Naive thymus-derived CD8-positive, alpha-beta T cell (primary cell): ENCODE data around the gene RNF150. TPM values are rescaled to one million over a fixed set of nuclear protein-coding genes. Genes with fewer than 3 reads are reported as not detected.

Experiments used
- ATAC-seq, 2 donors: fragments of 150-1000 bp; cut with Tn5 transposase in 1 of 2; sonication (Bioruptor Pico), chemical (Tn5 transposase) in 1 of 2; 1 replicate in 1 of 2; 2 replicates in 1 of 2; pipeline ENCODE4 v1.10.0; 2021; ENCODE audit warnings: mild to moderate bottlenecking in 2 of 2, moderate library complexity in 2 of 2
- POLR2A ChIA-PET: fragments of 350-600 bp; sonication (Branson Sonifier 250); formaldehyde crosslinking; loops from one replicate; lab custom pipeline; 2021; ENCODE audit warnings: antibody characterized with exemption; lab: Charles Lee
- DNase-seq, 10 donors: peaks; one replicate each; pipeline versions ENCODE4 v3.0.0 to v3.0.0-alpha.2; 2020 to 2022
- H3K27ac Mint-ChIP-seq, 10 donors: one replicate each; pipeline ENCODE4 v1.8.0; 2020 to 2022; ENCODE audit warnings: mild to moderate bottlenecking in 10 of 10, mixed read lengths in 10 of 10, moderate library complexity in 4 of 10, inconsistent platforms in 1 of 10
- H3K27me3 Mint-ChIP-seq, 5 donors: one replicate each; pipeline ENCODE4 v1.8.0; 2021 to 2022; ENCODE audit warnings: mixed read lengths in 5 of 5
- H3K36me3 Mint-ChIP-seq, 3 donors: one replicate each; pipeline ENCODE4 v1.8.0; 2020 to 2022; ENCODE audit warnings: mixed read lengths in 3 of 3, mild to moderate bottlenecking in 2 of 3, inconsistent platforms in 1 of 3
- H3K4me1 Mint-ChIP-seq, 4 donors: one replicate each; pipeline ENCODE4 v1.8.0; 2021 to 2022; ENCODE audit warnings: mixed read lengths in 4 of 4
- H3K4me3 Mint-ChIP-seq, 10 donors: one replicate each; pipeline ENCODE4 v1.8.0; 2020 to 2022; ENCODE audit warnings: mild to moderate bottlenecking in 10 of 10, mixed read lengths in 10 of 10, moderate library complexity in 6 of 10, inconsistent platforms in 1 of 10
- H3K9me3 Mint-ChIP-seq, 9 donors: one replicate each; pipeline ENCODE4 v1.8.0; 2020 to 2022; ENCODE audit warnings: mixed read lengths in 9 of 9, mild to moderate bottlenecking in 3 of 9, inconsistent platforms in 1 of 9, moderate library complexity in 1 of 9
- polyA plus RNA-seq, 3 donors: library from polyadenylated mRNA; unstranded; fragments of 300-500 nt; fragmentation: Illumina TruSeq; gene quantifications; one replicate each; pipeline ENCODE4 v1.2.3, GENCODE V29; 2021
- total RNA-seq, 8 experiments: library from RNA in 2 of 8; stranded (reverse) in 2 of 8; gene quantifications; one replicate each; pipeline ENCODE4 v1.2.3 and lab custom pipeline; 2021 to 2026

Gene RNF150
- total and polyA plus RNA-seq, 5 experiments from 2014 or later = not detected

DNA sequence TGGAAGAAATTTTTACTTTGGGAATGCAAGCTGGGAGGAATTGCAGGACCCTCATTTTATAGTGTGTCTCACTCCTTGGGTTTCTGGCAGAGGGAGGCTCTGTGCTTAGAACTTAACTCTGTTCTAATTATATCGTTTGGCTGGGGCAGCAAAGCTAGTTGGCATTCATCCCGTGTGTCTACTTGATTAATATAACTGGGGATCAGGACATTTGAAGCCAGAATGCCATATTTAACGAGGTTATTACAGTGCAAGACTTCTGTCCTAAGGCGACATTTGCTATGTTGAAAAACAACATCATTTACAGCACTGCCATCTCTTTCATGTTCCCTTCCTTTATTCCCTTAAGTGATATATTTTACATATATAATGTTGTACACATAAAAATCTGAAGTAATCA, 198.0 kb downstream of the RNF150 start:
- Mint-ChIP-seq H3K36me3 (no peaks in the 10 kb centered on the region), H3K27ac (no peak overlapping the region), H3K4me3 (no peak overlapping the region), H3K9me3 (no peaks in the 10 kb centered on the region), H3K27me3 (peaks cover 0 to 10% (median 6%) of the 10 kb centered on the region in 5 donors), H3K4me1 (no peaks in the 10 kb centered on the region)
- POLR2A ChIA-PET = no interaction called here
- ATAC-seq (no peak), DNase-seq (no peak)

DNA sequence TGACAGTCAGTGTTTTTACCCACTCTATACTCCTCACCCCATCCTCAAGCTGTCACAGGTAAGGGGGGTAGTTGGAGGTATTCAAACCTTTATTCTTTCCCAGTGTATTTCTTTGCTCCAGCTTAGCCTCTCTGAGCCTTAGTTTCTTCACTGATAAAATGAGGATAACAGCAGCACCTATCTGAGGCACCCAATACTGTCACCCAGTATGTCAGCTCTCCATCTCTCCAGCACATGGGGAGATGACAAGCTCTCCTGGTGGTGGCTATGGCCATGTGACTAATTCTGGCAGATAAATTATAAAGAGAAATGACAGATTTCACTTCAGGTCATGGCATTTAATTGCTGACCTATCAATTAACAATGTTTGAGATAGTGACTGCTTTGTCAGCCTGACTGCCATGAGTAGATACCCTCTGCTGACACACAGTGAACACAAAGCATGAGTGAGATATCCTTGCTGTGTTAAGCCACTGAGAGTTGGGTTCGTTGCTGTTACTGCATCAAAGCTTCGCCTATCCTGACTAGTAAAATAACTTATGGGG, 200.7 kb downstream of the RNF150 start:
- Mint-ChIP-seq H3K36me3 (no peaks in the 10 kb centered on the region), H3K27ac (no peak overlapping the region), H3K27me3 (peaks cover 2 to 12% (median 7%) of the 10 kb centered on the region in 5 donors), H3K9me3 (no peaks in the 10 kb centered on the region), H3K4me1 (no peaks in the 10 kb centered on the region), H3K4me3 (no peak overlapping the region)
- DNase-seq = no peak
- no peak for ATAC-seq
- POLR2A ChIA-PET = no interaction called here

DNA sequence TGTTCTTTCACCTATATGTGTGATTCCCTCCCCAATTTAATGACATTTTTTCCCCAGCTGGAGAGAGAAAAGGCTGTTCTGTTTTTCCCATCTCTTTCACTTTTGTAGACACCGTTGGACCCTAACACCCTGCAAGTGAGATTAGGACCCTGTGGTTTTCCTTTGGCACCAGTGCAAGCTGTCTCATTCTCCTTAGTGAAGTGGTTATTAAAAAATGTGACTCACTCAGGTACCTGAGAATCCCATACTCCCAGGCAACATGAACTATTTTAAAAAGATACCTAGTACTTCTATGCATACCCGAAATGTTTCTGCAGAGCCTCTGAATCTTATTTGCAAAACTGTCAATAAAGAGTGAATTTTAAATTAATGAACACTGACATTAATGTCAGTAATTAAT, 201.4 kb downstream of the RNF150 start:
- POLR2A ChIA-PET = no interaction called here
- Mint-ChIP-seq H3K36me3 (no peaks in the 10 kb centered on the region), H3K27ac (no peak overlapping the region), H3K4me1 (no peaks in the 10 kb centered on the region), H3K4me3 (no peak overlapping the region), H3K27me3 (peaks cover 2 to 12% (median 7%) of the 10 kb centered on the region in 5 donors), H3K9me3 (no peaks in the 10 kb centered on the region)
- no peak for DNase-seq
- no peak for ATAC-seq

DNA sequence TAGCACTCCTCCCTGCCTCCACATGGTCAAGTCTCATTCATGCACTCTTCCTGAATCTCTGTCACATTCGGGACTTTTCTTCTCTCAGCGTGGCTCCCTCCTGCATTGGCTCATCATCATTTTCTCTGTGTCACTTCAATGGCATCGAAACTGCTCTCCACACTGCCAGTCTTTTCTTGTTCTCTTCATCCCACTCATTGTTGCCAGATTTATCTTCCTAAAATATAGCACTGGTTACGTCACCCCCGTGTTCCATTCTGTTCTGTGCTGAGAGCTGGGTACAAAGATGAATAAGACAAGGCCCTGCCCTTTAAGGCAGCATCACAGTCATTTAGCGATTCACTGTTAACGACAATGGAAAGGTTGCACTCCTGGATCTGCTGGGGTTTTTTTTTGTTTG, 202.7 kb downstream of the RNF150 start:
- POLR2A ChIA-PET = no interaction called here

DNA sequence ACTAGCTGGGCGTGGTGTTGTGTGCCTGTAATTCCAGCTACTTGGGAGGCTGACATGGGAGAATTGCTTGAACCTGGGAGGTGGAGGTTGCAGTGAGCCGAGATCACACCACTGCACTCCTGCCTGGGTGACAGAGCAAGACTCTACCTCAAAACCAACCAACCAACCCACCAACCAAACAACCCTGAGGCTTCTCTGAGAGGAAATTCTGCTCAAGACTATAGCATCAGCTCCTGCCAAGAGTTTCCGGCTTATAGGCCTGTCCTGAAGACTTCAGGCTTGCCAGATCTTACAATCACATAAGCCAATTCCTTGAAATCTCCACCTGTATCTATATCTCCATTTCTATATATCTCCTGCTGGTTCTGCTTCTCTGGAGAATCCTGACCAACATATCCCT, 203.3 kb downstream of the RNF150 start:
- no peak for DNase-seq
- H3K27me3 Mint-ChIP-seq = peaks cover 2 to 12% (median 7%) of the 10 kb centered on the region in 5 donors
- no peaks in the 10 kb centered on the region for H3K9me3 Mint-ChIP-seq
- POLR2A ChIA-PET = no interaction called here
- no peak for ATAC-seq
- no peaks in the 10 kb centered on the region for H3K36me3 Mint-ChIP-seq
- H3K4me3 Mint-ChIP-seq = no peak overlapping the region
- H3K27ac Mint-ChIP-seq = no peak overlapping the region
- no peaks in the 10 kb centered on the region for H3K4me1 Mint-ChIP-seq

More for the DNA sequence above, 202.7 kb downstream of the RNF150 start:
- no peaks in the 10 kb centered on the region for H3K36me3 Mint-ChIP-seq
- H3K4me3 Mint-ChIP-seq = no peak overlapping the region
- H3K4me1 Mint-ChIP-seq = no peaks in the 10 kb centered on the region
- no peaks in the 10 kb centered on the region for H3K9me3 Mint-ChIP-seq
- H3K27ac Mint-ChIP-seq = no peak overlapping the region
- DNase-seq = no peak
- ATAC-seq = no peak
- peaks cover 2 to 12% (median 7%) of the 10 kb centered on the region in 5 donors for H3K27me3 Mint-ChIP-seq

DNA sequence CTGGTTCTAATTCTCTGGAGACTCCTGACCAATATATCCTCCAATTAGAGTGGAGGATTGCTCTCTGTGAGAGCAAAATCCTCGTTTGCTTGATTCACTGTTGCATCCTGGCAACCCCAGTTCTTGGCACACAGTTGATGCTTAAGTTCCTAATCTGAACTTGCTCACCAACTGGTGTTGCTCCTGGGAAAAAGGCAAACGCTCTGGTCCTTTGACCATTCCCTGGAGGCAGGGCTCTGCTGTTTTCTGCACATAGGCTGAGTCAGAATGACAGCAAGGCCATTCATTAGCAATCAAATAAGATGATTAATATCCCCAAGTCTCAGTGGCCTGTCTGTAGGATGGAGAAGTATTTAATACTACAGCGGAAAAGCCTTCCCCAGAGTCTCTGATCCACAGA, 204.4 kb downstream of the RNF150 start:
- Mint-ChIP-seq H3K4me1 (no peaks in the 10 kb centered on the region), H3K4me3 (no peak overlapping the region), H3K27ac (no peak overlapping the region), H3K36me3 (no peaks in the 10 kb centered on the region), H3K27me3 (peaks cover 2 to 12% (median 6%) of the 10 kb centered on the region in 5 donors), H3K9me3 (no peaks in the 10 kb centered on the region)
- DNase-seq (no peak), ATAC-seq (no peak)
- POLR2A ChIA-PET = no interaction called here

DNA sequence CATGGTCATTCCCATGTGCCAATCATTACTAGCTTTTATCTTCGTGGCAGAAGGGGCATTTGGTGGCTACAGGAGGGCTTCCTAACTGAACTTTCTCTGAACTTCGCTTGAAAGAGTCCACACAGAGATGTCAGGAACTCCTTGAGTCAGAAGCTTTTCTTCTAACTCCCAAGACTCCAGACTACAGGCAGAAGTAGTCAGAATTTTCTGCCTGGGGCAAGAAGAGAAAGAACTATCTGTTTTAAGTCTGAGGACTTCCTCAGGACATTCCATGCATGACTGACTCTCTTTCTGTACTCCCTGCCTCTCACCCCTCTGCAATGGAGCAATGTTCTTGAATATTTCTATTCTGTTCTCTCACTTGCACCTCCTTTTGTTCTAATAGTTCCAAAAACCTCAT, 206.6 kb downstream of the RNF150 start:
- Mint-ChIP-seq H3K27ac (no peak overlapping the region), H3K9me3 (no peaks in the 10 kb centered on the region), H3K27me3 (peaks cover 2 to 11% (median 6%) of the 10 kb centered on the region in 5 donors), H3K4me3 (no peak overlapping the region), H3K4me1 (no peaks in the 10 kb centered on the region), H3K36me3 (no peaks in the 10 kb centered on the region)
- no peak for ATAC-seq
- no peak for DNase-seq
- POLR2A ChIA-PET = no interaction called here

DNA sequence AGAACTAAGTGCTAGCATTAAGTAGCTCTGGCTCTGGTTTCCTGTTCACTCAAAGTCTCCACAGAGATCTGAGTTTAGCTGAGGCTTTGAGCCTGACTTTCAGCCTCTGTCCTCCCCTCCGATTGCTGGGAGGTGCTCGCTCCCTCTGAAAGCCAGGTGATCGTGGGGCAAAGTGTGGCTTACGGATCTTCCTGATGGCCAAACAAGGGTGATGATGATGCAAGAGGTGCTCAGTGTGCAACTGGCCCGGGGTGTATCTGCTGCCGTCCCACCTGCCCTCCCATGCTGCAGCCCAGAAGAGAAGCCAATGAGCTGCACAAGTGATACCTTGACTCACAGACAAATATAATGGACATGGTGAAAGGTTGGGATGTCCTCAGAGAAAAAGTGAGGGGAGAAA, 207.9 kb downstream of the RNF150 start:
- no peak for DNase-seq
- no peak overlapping the region for H3K4me3 Mint-ChIP-seq
- no peak overlapping the region for H3K27ac Mint-ChIP-seq
- peaks cover 2 to 4% (median 2%) of the 10 kb centered on the region in 5 donors for H3K27me3 Mint-ChIP-seq
- H3K9me3 Mint-ChIP-seq = no peaks in the 10 kb centered on the region
- H3K36me3 Mint-ChIP-seq = no peaks in the 10 kb centered on the region
- ATAC-seq = no peak
- no peaks in the 10 kb centered on the region for H3K4me1 Mint-ChIP-seq
- POLR2A ChIA-PET = no interaction called here

DNA sequence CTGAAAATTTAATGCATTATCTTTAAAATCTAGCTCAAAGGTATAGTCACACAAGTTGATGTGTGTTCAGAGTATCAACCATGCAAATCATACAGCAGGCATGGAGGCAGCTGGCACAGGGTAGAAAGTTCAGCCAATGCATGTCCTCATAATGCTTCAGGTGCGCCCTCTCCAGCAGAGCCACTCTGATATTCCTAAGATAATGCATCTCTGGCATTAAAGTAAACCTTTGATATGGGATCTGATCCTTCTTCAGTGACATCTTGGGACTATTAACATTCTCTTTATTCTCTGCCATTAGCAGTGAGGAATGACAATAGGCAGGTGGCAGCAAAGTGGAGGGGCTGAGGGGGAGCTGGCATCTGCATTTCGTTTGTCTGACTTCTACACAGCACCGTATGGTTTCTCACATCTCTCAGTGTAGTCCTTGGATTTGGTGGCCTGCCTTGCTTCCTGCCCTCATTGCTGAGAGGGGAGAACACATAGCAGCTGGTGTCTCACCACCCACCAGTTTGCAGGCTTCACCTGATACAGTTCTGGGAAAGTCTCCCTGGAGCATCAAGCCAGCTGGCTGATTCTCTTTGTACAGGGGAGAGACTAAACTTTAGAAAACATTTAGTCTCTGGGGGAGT, 208.4 kb downstream of the RNF150 start:
- no peaks in the 10 kb centered on the region for H3K9me3 Mint-ChIP-seq
- no peak for DNase-seq
- H3K36me3 Mint-ChIP-seq = no peaks in the 10 kb centered on the region
- H3K27me3 Mint-ChIP-seq = peaks cover 0 to 1% (median 0%) of the 10 kb centered on the region in 5 donors
- ATAC-seq = no peak
- H3K27ac Mint-ChIP-seq = no peak overlapping the region
- H3K4me3 Mint-ChIP-seq = no peak overlapping the region
- no peaks in the 10 kb centered on the region for H3K4me1 Mint-ChIP-seq
- POLR2A ChIA-PET = no interaction called here

DNA sequence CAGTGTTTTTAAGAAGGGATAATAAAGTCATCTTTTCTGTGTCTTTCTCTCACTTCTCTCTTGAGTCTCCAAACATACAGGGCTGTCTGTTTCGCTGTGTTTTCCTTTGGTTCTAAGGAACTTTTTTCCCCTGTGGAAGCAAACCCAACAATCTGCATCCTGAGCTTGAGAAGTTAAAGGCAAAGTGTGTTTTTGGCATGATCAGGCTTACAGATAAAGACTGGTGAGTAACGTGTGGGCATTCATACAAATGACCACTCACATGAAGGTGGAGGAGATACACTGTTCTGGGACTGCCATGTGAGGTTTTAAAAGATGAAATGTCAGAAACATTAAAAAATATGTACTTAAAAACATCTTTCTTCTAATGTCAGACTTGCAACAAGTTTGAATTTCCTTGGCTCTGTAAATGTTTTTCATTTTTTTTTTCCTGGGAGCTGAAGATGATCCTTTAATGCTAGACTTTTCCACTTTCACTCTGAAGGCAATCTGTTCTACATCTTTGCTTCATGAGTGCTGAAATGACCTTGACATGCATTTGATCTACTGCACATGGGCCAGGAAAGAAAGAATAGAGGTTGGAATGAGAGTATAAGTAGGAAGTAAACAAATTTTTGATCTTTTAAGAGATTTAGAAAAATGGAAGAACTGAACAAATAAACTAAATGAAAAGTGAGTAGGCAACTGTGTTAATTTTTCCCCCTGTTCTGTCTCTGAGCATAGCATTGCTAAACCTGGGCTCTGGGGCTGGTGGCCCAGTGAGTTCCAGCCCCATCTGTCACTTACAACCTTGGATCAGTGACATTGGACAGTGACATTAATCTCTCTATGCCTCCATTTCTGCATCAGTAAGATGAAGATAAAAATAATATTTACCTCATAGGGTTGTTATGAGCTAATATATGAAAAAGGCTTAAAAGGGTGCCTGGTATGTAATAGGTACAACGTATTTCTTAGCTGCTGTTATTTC, 226.0 kb downstream of the RNF150 start:
- POLR2A ChIA-PET = no interaction called here
- no peak for DNase-seq
- peaks cover 0 to 1% (median 0%) of the 10 kb centered on the region in 9 donors for H3K9me3 Mint-ChIP-seq
- H3K36me3 Mint-ChIP-seq = no peaks in the 10 kb centered on the region
- no peaks in the 10 kb centered on the region for H3K4me1 Mint-ChIP-seq
- no peak overlapping the region for H3K27ac Mint-ChIP-seq
- no peak overlapping the region for H3K4me3 Mint-ChIP-seq
- peaks cover 0 to 3% (median 2%) of the 10 kb centered on the region in 5 donors for H3K27me3 Mint-ChIP-seq
- no peak for ATAC-seq

DNA sequence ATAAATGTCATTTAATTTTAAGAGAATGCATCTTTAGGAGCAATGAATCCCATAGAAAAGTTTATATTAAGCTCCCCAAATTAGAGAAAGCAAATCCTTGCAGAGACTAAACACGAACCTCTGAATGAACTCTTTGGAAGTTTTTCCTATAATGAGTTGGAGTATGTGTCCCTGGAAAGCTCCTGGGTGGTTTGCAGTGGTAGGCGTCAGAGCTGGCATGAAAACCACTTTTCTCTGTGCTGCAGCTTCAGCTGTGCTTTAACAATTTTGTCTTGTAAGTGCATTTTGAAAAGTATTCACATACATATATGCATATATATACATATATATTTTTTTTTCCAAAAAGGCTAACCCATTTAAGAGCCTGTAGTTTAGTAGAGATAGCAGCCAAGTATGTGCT, 228.4 kb downstream of the RNF150 start:
- H3K4me1 Mint-ChIP-seq = no peaks in the 10 kb centered on the region
- DNase-seq = no peak
- H3K4me3 Mint-ChIP-seq = no peak overlapping the region
- ATAC-seq = no peak
- no peaks in the 10 kb centered on the region for H3K36me3 Mint-ChIP-seq
- POLR2A ChIA-PET = no interaction called here
- peaks cover 0 to 7% (median 5%) of the 10 kb centered on the region in 5 donors for H3K27me3 Mint-ChIP-seq
- no peak overlapping the region for H3K27ac Mint-ChIP-seq
- H3K9me3 Mint-ChIP-seq = peaks cover 0 to 1% (median 0%) of the 10 kb centered on the region in 9 donors

DNA sequence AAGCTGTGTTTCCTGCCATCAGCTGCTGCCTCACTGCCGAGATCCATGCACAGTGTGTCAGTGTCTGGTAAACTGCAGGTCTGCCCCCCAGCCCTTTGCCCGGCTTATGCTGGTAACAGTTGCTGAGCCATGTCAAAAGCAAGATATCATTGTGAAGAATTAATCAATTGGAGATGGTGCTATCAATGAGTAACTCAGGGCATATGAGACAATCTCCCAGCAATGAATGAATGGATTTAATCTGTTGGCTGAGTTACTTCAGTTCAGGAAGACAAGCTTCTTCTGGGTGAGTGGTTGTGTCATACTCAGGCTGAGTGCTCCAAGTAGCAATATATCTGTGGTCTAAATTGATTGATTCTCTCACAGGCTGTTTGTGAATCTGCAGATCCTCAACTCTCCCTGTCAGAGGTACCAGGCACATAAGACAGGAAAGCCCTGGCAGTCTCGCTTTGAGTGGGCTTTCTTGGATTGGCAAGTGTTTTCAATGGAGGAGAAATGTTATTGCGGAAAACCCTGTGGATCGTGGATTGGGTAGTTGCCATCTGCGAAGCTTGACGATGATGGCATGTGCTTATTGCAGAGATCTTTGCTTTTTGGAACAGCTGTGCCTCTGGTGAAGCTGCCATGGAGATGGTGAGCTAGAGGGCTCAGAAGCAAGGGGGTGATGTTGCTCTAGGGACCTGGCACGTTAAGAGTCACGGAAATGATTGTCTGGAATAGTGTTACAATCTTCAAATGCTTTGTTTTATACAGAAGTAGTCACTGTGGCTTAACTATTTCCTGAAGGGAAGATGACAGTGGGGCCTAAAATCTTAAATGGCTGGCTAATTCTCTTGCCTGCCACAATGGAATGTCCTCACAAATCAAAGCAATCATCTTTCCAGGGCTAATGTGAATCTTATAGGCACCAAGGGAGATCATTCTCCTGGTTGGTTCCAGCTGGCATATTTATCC, 229.5 kb downstream of the RNF150 start:
- H3K4me1 Mint-ChIP-seq = no peaks in the 10 kb centered on the region
- no peak overlapping the region for H3K27ac Mint-ChIP-seq
- no peaks in the 10 kb centered on the region for H3K36me3 Mint-ChIP-seq
- peaks cover 0 to 1% (median 0%) of the 10 kb centered on the region in 9 donors for H3K9me3 Mint-ChIP-seq
- no peak overlapping the region for H3K4me3 Mint-ChIP-seq
- POLR2A ChIA-PET = no interaction called here
- DNase-seq (no peak), ATAC-seq (no peak)
- peaks cover 0 to 9% (median 3%) of the 10 kb centered on the region in 5 donors for H3K27me3 Mint-ChIP-seq
